HG03432 (cell line): ENCODE results near the gene CFAP61.
"Not testable (repeated sequence)": the region's sequence is repeated elsewhere in the genome, so short reads cannot be mapped to it uniquely, and the experiment has no call there.

ENCODE experiments used
- ATAC-seq: cut with Tn5 transposase; IDR thresholded peaks from one replicate; pipeline ENCODE4 v1.9.1; 2021; ENCODE audit warnings: mild to moderate bottlenecking, moderate library complexity; ENCODE audit not compliant: unreplicated experiment

CFAP61 gene

GRCh38 chr20:20205862-20206236 lies 153.5 kb downstream of the CFAP61 start:
- ATAC-seq: no peak

- peak; percentile 82 for ATAC-seq
Measured at GRCh38 chr20:20206788-20207187, 154.5 kb downstream of the CFAP61 start.

- no peak for ATAC-seq
Measured at GRCh38 chr20:20207291-20207690, 155.0 kb downstream of the CFAP61 start.

GRCh38 chr20:20207872-20208271 lies 155.5 kb downstream of the CFAP61 start:
- peak; percentile 61 for ATAC-seq

GRCh38 chr20:20209684-20210083 lies 157.4 kb downstream of the CFAP61 start:
- no peak for ATAC-seq

- no peak for ATAC-seq
Measured at GRCh38 chr20:20210327-20210726, 158.0 kb downstream of the CFAP61 start.

- no peak for ATAC-seq
Measured at GRCh38 chr20:20210943-20211273, 158.6 kb downstream of the CFAP61 start.

GRCh38 chr20:20211274-20211987 lies 159.1 kb downstream of the CFAP61 start:
- no peak for ATAC-seq

GRCh38 chr20:20211988-20212518 lies 159.7 kb downstream of the CFAP61 start:
- ATAC-seq: no peak

GRCh38 chr20:20212675-20213096 lies 160.4 kb downstream of the CFAP61 start:
- no peak for ATAC-seq

- no peak for ATAC-seq
Measured at GRCh38 chr20:20213526-20214121, 161.3 kb downstream of the CFAP61 start.

- no peak for ATAC-seq
Measured at GRCh38 chr20:20214757-20215275, 162.5 kb downstream of the CFAP61 start.

GRCh38 chr20:20215976-20216727 lies 163.8 kb downstream of the CFAP61 start:
- no peak for ATAC-seq

GRCh38 chr20:20216941-20217340 lies 164.6 kb downstream of the CFAP61 start:
- no peak for ATAC-seq

- no peak for ATAC-seq
Measured at GRCh38 chr20:20217621-20218020, 165.3 kb downstream of the CFAP61 start.

GRCh38 chr20:20218106-20218505 lies 165.8 kb downstream of the CFAP61 start:
- ATAC-seq: not testable (repeated sequence)

GRCh38 chr20:20219016-20219415 lies 166.7 kb downstream of the CFAP61 start:
- no peak for ATAC-seq

- ATAC-seq: no peak
Measured at GRCh38 chr20:20220134-20220533, 167.8 kb downstream of the CFAP61 start.

- ATAC-seq: no peak
Measured at GRCh38 chr20:20223981-20224380, 171.6 kb downstream of the CFAP61 start.

- ATAC-seq: no peak
Measured at GRCh38 chr20:20224806-20225205, 172.5 kb downstream of the CFAP61 start.

- ATAC-seq: no peak
Measured at GRCh38 chr20:20225325-20226043, 173.2 kb downstream of the CFAP61 start.
